Peyer's patch (tissue), 4 donors: ENCODE results near the gene GLIS2. TPM values are rescaled to one million over a fixed set of nuclear protein-coding genes. Genes with fewer than 3 reads are reported as not detected.

Source experiments
- DNase-seq, 3 donors: peaks; one replicate each; pipeline ENCODE4 v3.0.0-alpha.2; 2017 to 2019
- H3K27ac ChIP-seq, 4 donors: fragments of 200-600 bp; sonication (generic); one replicate each; pipeline ENCODE4 v1.5.1; 2016 to 2019
- H3K27me3 ChIP-seq, 2 donors: fragments of 200-600 bp; sonication (generic); one replicate each; pipeline ENCODE4 v1.5.1; 2019
- H3K36me3 ChIP-seq, 3 donors: fragments of 200-600 bp; sonication (generic); one replicate each; pipeline ENCODE4 v1.5.1; 2016 to 2019
- H3K4me1 ChIP-seq, 4 donors: fragments of 200-600 bp; sonication (generic); one replicate each; pipeline ENCODE4 v1.5.1; 2016 to 2019
- H3K4me3 ChIP-seq, 4 donors: fragments of 200-600 bp; sonication (generic); 1 replicate in 3 of 4; 2 replicates in 1 of 4; pipeline ENCODE4 v1.5.1; 2016 to 2019; ENCODE audit warnings: mild to moderate bottlenecking in 1 of 4
- H3K9me3 ChIP-seq, 4 donors: fragments of 200-600 bp; sonication (generic); one replicate each; pipeline ENCODE4 v1.5.1; 2016 to 2019; ENCODE audit warnings: mild to moderate bottlenecking in 1 of 4
- POLR2A ChIP-seq, 2 donors: fragments of 450-650 bp; IDR thresholded peaks; one replicate each; pipeline ENCODE4 v1.5.1; 2017; ENCODE audit warnings: antibody characterized with exemption in 2 of 2, mild to moderate bottlenecking in 2 of 2, moderate library complexity in 2 of 2
- total RNA-seq, 4 donors: library from RNA; depleted of rRNA; stranded (reverse); fragments of >200 nt; gene quantifications; one replicate each; pipeline ENCODE4 v1.1.0, GENCODE V29; 2016
- TF ChIP-seq, protein P1 (sequence below), 6 experiments: fragments of 450-650 bp in 4 of 6; fragments of 200-600 bp in 2 of 6; sonication (generic) in 1 of 6; IDR thresholded peaks; one replicate each; pipeline ENCODE4 v1.5.1; 2017 to 2019; ENCODE audit warnings: antibody characterized with exemption in 6 of 6, mild to moderate bottlenecking in 3 of 6, moderate library complexity in 1 of 6

GLIS2 gene
- total RNA-seq, 4 donors from 2014 or later, result 0.35 to 3.3 (median 1.7) TPM

DNA sequence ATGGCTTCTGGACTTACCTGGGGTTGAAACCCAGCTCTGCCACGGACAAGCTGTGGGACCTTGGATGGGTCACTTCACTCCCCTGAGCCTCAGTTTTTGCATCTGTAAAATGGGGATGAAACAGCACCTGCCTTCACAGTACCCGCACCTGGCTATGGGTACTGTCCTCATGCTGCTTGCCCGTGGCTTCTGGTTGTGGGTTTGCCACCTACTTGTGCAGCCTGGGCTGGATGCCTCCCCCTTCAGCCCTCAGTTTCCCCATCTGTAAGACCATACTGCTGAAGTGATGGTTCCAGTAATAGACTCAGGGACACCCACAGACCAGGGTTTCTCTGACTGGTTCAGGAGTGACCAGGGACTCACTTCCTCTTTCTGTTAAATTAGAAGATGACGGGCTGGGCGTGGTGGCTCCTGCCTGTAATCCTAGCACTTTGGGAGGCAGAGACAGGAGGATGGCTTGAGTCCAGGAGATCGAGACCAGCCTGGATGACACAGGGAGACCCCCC lies 9.4 kb downstream of the GLIS2 start:
- Histone ChIP-seq H3K9me3 (no peaks in the 10 kb centered on the region), H3K4me1 (peaks cover 0 to 38% (median 13%) of the 10 kb centered on the region in 4 donors), H3K27me3 (no peaks in the 10 kb centered on the region), H3K36me3 (no peaks in the 10 kb centered on the region), H3K4me3 (no peak overlapping the region), H3K27ac (peak overlapping the region in 3 of 4 donors; percentile 57 to 59 (median 59))
- no peak for TF ChIP-seq POLR2A (IDR thresholded peaks at IDR 0.05)
- TF ChIP-seq, protein P1, sequence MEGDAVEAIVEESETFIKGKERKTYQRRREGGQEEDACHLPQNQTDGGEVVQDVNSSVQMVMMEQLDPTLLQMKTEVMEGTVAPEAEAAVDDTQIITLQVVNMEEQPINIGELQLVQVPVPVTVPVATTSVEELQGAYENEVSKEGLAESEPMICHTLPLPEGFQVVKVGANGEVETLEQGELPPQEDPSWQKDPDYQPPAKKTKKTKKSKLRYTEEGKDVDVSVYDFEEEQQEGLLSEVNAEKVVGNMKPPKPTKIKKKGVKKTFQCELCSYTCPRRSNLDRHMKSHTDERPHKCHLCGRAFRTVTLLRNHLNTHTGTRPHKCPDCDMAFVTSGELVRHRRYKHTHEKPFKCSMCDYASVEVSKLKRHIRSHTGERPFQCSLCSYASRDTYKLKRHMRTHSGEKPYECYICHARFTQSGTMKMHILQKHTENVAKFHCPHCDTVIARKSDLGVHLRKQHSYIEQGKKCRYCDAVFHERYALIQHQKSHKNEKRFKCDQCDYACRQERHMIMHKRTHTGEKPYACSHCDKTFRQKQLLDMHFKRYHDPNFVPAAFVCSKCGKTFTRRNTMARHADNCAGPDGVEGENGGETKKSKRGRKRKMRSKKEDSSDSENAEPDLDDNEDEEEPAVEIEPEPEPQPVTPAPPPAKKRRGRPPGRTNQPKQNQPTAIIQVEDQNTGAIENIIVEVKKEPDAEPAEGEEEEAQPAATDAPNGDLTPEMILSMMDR (IDR thresholded peaks at IDR 0.05), result no peak
- DNase-seq, result peak in 1 of 3 donors; percentile 36

DNA sequence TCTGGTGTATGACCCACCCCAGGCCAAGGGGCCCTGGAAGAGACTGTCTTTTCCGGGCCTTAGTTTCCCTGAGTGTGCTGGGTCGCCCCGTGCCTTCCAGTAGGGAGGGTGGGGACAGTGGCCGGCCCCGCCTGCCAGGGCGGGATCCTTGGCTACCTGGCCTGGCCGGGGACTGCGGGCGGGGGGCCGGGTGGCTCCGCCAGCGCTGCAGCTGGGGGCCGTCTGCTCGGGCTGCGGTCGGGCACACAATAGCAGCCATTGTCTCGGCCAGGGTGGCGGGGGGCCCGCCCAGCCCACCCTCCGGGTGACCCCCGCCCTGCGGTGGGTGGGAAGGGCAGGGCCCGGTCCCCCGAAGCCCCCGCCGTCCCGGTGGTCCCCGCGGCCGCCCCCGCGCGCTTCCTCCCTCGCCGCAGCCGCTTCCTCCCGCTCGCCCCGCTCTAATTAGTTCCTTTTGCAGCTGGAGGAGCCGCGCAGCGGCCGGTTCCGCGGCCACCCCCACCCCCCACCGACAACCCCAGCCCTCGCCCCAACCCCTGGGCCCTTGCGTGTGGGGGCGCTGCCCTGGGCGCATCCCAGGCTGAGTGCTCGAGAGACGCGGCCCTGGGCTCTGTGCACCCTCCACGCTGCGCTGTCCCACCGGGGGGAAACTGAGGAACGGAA lies 11.6 kb downstream of the GLIS2 start:
- Histone ChIP-seq H3K9me3 (no peaks in the 10 kb centered on the region), H3K36me3 (no peaks in the 10 kb centered on the region), H3K27ac (peak overlapping the region; percentile 21 to 85 (median 73)), H3K4me3 (peak overlapping the region; percentile 19 to 51 (median 51)), H3K27me3 (no peaks in the 10 kb centered on the region), H3K4me1 (peaks cover 0 to 38% (median 13%) of the 10 kb centered on the region in 4 donors)
- TF ChIP-seq POLR2A (IDR thresholded peaks at IDR 0.05), result no peak
- TF ChIP-seq, protein P1 (IDR thresholded peaks at IDR 0.05), result no peak
- no peak for DNase-seq

DNA sequence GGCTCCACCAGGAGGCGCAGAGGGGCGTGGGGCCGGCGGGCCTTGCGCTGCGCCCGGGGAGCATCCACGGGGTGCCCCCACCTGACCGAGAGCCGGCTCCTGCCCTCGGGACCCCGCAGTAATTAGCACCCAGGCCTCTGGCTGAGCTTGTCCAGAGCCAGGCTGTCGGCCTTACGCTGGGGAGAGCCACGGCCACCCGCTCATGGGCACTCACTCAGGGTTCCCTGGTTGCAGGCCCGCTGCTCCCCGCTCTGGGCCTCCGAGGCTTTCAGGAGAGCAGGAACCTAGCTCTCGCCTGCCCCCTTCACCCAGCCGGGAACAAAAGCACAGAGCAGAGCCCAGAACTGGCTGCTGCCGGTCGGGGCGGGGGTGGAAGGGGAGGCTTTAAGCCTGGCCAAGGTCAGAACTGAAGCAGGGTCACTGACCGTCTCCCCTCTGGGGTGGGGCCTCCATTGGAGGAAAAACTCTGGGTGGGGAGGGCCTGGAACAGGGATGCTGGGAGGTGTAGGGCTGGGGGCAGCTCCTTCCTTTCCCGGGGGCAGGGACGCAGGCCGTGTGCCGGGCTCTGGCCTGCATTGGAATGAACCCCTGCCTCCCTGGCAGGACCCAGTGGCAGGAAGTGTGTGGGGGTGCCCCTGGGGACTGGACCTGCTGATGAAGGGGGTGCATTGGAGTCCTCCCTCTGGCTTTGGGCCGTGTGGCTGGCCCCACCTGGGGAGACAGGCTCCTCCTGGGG lies 12.3 kb downstream of the GLIS2 start:
- Histone ChIP-seq H3K9me3 (no peaks in the 10 kb centered on the region), H3K4me1 (peaks cover 0 to 38% (median 13%) of the 10 kb centered on the region in 4 donors), H3K36me3 (no peaks in the 10 kb centered on the region), H3K27me3 (no peaks in the 10 kb centered on the region), H3K27ac (peak overlapping the region; percentile 25 to 85 (median 73)), H3K4me3 (peak overlapping the region; percentile 19 to 51 (median 51))
- peak; percentile 53 to 79 (median 72) for DNase-seq
- TF ChIP-seq, protein P1 (IDR thresholded peaks at IDR 0.05), result peak in 4 of 6 experiments; percentile 46 to 55 (median 50)
- no peak for TF ChIP-seq POLR2A (IDR thresholded peaks at IDR 0.05)

DNA sequence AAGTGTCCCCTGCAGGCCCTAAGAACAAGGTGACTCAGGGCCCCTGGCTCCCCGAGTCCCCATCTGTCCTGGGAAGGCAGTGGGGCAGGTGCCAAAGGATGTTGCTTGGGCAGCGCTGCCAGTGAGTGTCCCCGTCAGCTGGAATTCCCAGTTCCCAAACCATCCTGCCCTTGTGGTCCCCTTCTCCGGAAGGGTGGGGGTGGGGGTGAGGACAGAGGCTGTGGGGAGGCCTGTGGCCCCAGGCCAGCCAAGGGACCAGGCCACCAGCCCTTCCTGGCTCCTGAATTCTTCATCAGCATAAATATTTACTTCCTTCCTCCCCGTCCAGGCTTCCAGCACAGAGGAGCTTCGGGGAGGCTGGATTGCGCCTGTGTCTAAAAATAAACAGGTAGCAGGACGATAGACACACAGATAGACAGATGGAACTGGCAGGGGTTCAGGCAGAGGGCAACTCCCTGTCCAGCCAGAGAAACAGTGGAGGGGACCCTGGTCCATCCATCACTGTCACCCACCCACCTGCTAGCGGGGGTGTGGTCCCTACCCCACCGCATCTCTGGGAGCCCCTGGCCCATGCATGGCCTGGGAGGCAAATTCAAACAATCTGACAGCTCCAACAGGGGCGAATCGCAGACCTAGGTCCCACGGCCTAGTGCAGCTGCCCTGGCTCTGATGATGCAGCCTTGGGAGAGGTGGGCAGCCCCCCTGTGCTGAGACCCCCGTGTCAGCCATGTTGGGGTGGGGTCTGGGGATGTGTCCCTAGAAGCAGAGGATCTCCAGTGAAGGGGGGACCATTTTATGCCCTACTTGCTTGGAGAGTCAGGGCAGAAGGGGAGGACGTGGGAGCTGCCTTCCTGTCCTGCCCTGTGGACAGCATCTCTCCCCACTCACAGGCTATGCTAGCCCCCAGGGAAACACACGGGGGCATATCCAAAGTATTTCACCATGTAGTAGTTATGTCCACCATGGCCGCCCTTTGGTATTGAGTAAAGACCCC lies 13.2 kb downstream of the GLIS2 start:
- peak overlapping the region; percentile 25 to 85 (median 73) for H3K27ac ChIP-seq
- H3K9me3 ChIP-seq, result no peaks in the 10 kb centered on the region
- no peaks in the 10 kb centered on the region for H3K36me3 ChIP-seq
- peaks cover 0 to 36% (median 13%) of the 10 kb centered on the region in 4 donors for H3K4me1 ChIP-seq
- TF ChIP-seq POLR2A (IDR thresholded peaks at IDR 0.05), result no peak
- TF ChIP-seq, protein P1 (IDR thresholded peaks at IDR 0.05), result no peak
- no peaks in the 10 kb centered on the region for H3K27me3 ChIP-seq
- no peak for DNase-seq
- no peak overlapping the region for H3K4me3 ChIP-seq
